Liver (tissue), 9 donors: Measurements from ENCODE around the gene UNC13A. TPM values are rescaled to one million over a fixed set of nuclear protein-coding genes. Genes with fewer than 3 reads are reported as not detected.

Experiments
- DNase-seq: peaks from one replicate; pipeline ENCODE4 v3.0.0-alpha.2; 2017; ENCODE audit warnings: low spot score
- H3K27ac ChIP-seq, 2 donors: one replicate each; pipeline ENCODE4 v1.7.0; 2013; ENCODE audit warnings: inconsistent platforms in 2 of 2, low read length in 2 of 2, control low read depth in 1 of 2, low read depth in 1 of 2, mild to moderate bottlenecking in 1 of 2
- H3K27me3 ChIP-seq, 4 donors: one replicate each; pipeline versions ENCODE4 v1.6.1 to v1.7.0; 2013; ENCODE audit warnings: low read length in 3 of 4, inconsistent platforms in 1 of 4, mild to moderate bottlenecking in 1 of 4, moderate library complexity in 1 of 4; ENCODE audit not compliant: control insufficient read depth in 4 of 4, insufficient read depth in 4 of 4
- H3K36me3 ChIP-seq, 4 donors: one replicate each; pipeline versions ENCODE4 v1.6.1 to v1.7.0; 2013; ENCODE audit warnings: low read length in 3 of 4, mild to moderate bottlenecking in 3 of 4, low read depth in 1 of 4, moderate library complexity in 1 of 4; ENCODE audit not compliant: control insufficient read depth in 4 of 4, insufficient read depth in 3 of 4
- H3K4me1 ChIP-seq, 4 donors: one replicate each; pipeline versions ENCODE4 v1.6.1 to v1.7.0; 2013; ENCODE audit warnings: low read length in 3 of 4, mild to moderate bottlenecking in 3 of 4, moderate library complexity in 1 of 4; ENCODE audit not compliant: control insufficient read depth in 4 of 4, insufficient read depth in 4 of 4
- H3K4me3 ChIP-seq, 3 donors: one replicate each; pipeline versions ENCODE4 v1.6.1 to v1.7.0; 2013; ENCODE audit warnings: low read length in 3 of 3, control low read depth in 1 of 3, low read depth in 1 of 3, mild to moderate bottlenecking in 1 of 3
- H3K9ac ChIP-seq, 2 donors: one replicate each; pipeline ENCODE4 v1.7.0; 2013; ENCODE audit warnings: low read length in 2 of 2, mild to moderate bottlenecking in 2 of 2, moderate library complexity in 2 of 2, control low read depth in 1 of 2, low read depth in 1 of 2
- H3K9me3 ChIP-seq, 4 donors: one replicate each; pipeline versions ENCODE4 v1.6.1 to v1.7.0; 2013; ENCODE audit warnings: low read length in 3 of 4; ENCODE audit not compliant: control insufficient read depth in 4 of 4
- EGR1 ChIP-seq, 2 donors: IDR thresholded peaks; 2 replicates each; pipeline ENCODE4 v1.6.1; 2016 to 2018; ENCODE audit warnings: antibody characterized with exemption in 2 of 2, low read depth in 2 of 2
- FOXA1 ChIP-seq: IDR thresholded peaks from 2 replicates; pipeline ENCODE4 v1.6.1; 2016; ENCODE audit warnings: antibody characterized with exemption
- FOXA2 ChIP-seq: IDR thresholded peaks from 2 replicates; pipeline ENCODE4 v1.6.1; 2016; ENCODE audit warnings: antibody characterized with exemption
- GABPA ChIP-seq, 2 donors: IDR thresholded peaks in 1 of 2; conservative IDR thresholded peaks in 1 of 2; 2 replicates each; pipeline ENCODE4 v1.6.1; 2016; ENCODE audit warnings: antibody characterized with exemption in 2 of 2, mild to moderate bottlenecking in 1 of 2, moderate library complexity in 1 of 2
- HNF4G ChIP-seq: IDR thresholded peaks from 2 replicates; pipeline ENCODE4 v1.6.1; 2016; ENCODE audit warnings: antibody characterized with exemption
- JUND ChIP-seq, 2 donors: IDR thresholded peaks; 2 replicates each; pipeline ENCODE4 v1.6.1; 2016; ENCODE audit warnings: antibody characterized with exemption in 2 of 2
- NR2F2 ChIP-seq: IDR thresholded peaks from 2 replicates; pipeline ENCODE4 v1.6.1; 2016; ENCODE audit warnings: antibody characterized with exemption
- RAD21 ChIP-seq, 2 donors: IDR thresholded peaks; 2 replicates each; pipeline ENCODE4 v1.6.1; 2016; ENCODE audit warnings: antibody characterized with exemption in 2 of 2, mild to moderate bottlenecking in 2 of 2
- SP1 ChIP-seq: IDR thresholded peaks from 2 replicates; pipeline ENCODE4 v1.6.1; 2018; ENCODE audit warnings: antibody characterized with exemption, mild to moderate bottlenecking
- YY1 ChIP-seq: IDR thresholded peaks from 2 replicates; pipeline ENCODE4 v1.6.1; 2016; ENCODE audit warnings: antibody characterized with exemption, mild to moderate bottlenecking
- WGBS: extraction: QIAGEN DNeasy Blood & Tissue Kit; methylation state at CpG from one replicate; pipeline ENCODE4 v1.1.7; 2013; 5-methylcytosine and 5-hydroxymethylcytosine counted together
- polyA plus RNA-seq, 2 donors: library from polyadenylated mRNA; stranded (reverse) in 1 of 2; unstranded in 1 of 2; fragments of 200-250 nt in 1 of 2; fragments of >200 nt in 1 of 2; fragmentation: Nextera tagmentation in 1 of 2; extraction: Ambion mirVana in 1 of 2; gene quantifications; one replicate each; pipeline versions ENCODE4 v1.2.1 to v1.2.3, GENCODE V29; 2013 to 2015
- total RNA-seq, 2 donors: library from RNA; depleted of rRNA; stranded (reverse); fragments of >200 nt; gene quantifications; one replicate each; pipeline ENCODE4 v1.2.3, GENCODE V29; 2014
- TF ChIP-seq, protein P1 (sequence below): IDR thresholded peaks from 2 replicates; pipeline ENCODE4 v1.6.1; 2016; ENCODE audit warnings: antibody characterized with exemption
- TF ChIP-seq, protein P2 (sequence below): IDR thresholded peaks from 2 replicates; pipeline ENCODE4 v1.6.1; 2016; ENCODE audit warnings: antibody characterized with exemption
- TF ChIP-seq, protein P3 (sequence below): IDR thresholded peaks from 2 replicates; pipeline ENCODE4 v1.6.1; 2016; ENCODE audit warnings: antibody characterized with exemption
- TF ChIP-seq, protein P4 (sequence below): IDR thresholded peaks from 2 replicates; pipeline ENCODE4 v1.6.1; 2016; ENCODE audit warnings: antibody characterized with exemption, mild to moderate bottlenecking
- TF ChIP-seq, protein P5 (sequence below): fragments of 150-350 bp; IDR thresholded peaks from 2 replicates; pipeline ENCODE4 v1.5.1; 2017; ENCODE audit warnings: improper control_type of control experiment, low read depth, low read length; ENCODE audit not compliant: missing input control
- donor health status: healthy.
- donor health status: healthy.
- donor health status: healthy.
- donor health status: healthy.
- donor health status: healthy.

The UNC13A gene
- total and polyA plus RNA-seq, 4 donors = under 0.01 to 0.01 TPM; not detected in 2

DNA sequence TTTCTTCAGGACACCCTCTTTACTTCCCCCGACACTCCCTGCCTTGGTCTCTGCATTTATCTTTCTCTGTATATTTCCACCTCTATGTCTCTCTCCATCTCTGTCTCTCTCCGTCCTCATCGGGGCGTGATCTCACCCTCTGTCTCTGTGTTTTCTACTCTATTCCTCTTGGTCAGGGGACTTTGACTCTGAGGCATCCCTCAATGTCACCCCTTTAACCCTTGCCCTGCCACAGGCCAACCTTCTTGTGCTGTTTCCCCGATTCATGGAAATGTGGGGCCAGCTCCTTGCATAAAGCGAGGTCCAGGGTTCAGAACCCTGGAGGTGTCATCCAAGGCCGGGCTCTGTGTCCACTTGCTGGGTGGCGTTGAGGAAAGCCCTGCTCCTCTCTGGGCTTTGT, 85.9 kb downstream of the UNC13A start (continued):
- TF ChIP-seq, protein P1, sequence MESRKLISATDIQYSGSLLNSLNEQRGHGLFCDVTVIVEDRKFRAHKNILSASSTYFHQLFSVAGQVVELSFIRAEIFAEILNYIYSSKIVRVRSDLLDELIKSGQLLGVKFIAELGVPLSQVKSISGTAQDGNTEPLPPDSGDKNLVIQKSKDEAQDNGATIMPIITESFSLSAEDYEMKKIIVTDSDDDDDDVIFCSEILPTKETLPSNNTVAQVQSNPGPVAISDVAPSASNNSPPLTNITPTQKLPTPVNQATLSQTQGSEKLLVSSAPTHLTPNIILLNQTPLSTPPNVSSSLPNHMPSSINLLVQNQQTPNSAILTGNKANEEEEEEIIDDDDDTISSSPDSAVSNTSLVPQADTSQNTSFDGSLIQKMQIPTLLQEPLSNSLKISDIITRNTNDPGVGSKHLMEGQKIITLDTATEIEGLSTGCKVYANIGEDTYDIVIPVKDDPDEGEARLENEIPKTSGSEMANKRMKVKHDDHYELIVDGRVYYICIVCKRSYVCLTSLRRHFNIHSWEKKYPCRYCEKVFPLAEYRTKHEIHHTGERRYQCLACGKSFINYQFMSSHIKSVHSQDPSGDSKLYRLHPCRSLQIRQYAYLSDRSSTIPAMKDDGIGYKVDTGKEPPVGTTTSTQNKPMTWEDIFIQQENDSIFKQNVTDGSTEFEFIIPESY = no peak
- TF ChIP-seq RAD21 (IDR thresholded peaks at IDR 0.05) (no peak), EGR1 (IDR thresholded peaks at IDR 0.05; ENCODE audit: low read depth in 2 of 2) (no peak), YY1 (no peak), GABPA (IDR thresholded peaks at IDR 0.05 in 1 of 2, conservative IDR thresholded peaks at IDR 0.05 in 1 of 2) (no peak)
- TF ChIP-seq, protein P2, sequence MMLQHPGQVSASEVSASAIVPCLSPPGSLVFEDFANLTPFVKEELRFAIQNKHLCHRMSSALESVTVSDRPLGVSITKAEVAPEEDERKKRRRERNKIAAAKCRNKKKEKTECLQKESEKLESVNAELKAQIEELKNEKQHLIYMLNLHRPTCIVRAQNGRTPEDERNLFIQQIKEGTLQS = no peak

DNA sequence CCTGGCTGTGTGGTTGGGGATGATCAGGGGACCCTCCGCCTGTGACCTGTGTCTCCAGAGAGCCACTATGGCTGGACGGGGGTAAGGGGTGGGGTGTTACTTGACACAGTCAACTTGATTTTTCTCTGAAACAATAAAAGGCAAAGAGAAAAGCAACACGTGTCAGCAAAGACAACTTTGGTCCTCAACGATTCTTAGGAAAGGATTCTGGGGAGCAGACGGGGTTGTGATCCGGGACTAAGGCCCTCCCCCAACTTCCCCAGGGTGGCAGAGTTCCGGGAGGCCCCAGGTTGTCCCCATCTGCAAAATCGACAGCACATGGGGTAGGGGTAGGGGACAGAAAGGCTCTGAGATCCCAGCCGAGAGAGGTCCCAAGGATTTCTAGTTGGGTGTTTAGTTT, 86.5 kb downstream of the UNC13A start:
- no peak overlapping the region for H3K4me3 ChIP-seq
- peaks cover 5 to 10% (median 8%) of the 10 kb centered on the region in 4 donors for H3K4me1 ChIP-seq
- DNase-seq = no peak
- peaks cover 0 to 1% (median 0%) of the 10 kb centered on the region in 4 donors for H3K9me3 ChIP-seq
- H3K36me3 ChIP-seq = no peaks in the 10 kb centered on the region
- no peak overlapping the region for H3K9ac ChIP-seq
- TF ChIP-seq, protein P3, sequence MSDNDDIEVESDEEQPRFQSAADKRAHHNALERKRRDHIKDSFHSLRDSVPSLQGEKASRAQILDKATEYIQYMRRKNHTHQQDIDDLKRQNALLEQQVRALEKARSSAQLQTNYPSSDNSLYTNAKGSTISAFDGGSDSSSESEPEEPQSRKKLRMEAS = no peak
- no peak for TF ChIP-seq FOXA1
- no peak for TF ChIP-seq RAD21 (IDR thresholded peaks at IDR 0.05)
- TF ChIP-seq NR2F2 = no peak
- TF ChIP-seq, protein P4, sequence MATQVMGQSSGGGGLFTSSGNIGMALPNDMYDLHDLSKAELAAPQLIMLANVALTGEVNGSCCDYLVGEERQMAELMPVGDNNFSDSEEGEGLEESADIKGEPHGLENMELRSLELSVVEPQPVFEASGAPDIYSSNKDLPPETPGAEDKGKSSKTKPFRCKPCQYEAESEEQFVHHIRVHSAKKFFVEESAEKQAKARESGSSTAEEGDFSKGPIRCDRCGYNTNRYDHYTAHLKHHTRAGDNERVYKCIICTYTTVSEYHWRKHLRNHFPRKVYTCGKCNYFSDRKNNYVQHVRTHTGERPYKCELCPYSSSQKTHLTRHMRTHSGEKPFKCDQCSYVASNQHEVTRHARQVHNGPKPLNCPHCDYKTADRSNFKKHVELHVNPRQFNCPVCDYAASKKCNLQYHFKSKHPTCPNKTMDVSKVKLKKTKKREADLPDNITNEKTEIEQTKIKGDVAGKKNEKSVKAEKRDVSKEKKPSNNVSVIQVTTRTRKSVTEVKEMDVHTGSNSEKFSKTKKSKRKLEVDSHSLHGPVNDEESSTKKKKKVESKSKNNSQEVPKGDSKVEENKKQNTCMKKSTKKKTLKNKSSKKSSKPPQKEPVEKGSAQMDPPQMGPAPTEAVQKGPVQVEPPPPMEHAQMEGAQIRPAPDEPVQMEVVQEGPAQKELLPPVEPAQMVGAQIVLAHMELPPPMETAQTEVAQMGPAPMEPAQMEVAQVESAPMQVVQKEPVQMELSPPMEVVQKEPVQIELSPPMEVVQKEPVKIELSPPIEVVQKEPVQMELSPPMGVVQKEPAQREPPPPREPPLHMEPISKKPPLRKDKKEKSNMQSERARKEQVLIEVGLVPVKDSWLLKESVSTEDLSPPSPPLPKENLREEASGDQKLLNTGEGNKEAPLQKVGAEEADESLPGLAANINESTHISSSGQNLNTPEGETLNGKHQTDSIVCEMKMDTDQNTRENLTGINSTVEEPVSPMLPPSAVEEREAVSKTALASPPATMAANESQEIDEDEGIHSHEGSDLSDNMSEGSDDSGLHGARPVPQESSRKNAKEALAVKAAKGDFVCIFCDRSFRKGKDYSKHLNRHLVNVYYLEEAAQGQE = no peak
- H3K27me3 ChIP-seq = peaks cover 0 to 3% (median 0%) of the 10 kb centered on the region in 4 donors
- WGBS = 21% methylated on average over 9 of the region's 9 CpGs
- H3K27ac ChIP-seq = no peak overlapping the region

DNA sequence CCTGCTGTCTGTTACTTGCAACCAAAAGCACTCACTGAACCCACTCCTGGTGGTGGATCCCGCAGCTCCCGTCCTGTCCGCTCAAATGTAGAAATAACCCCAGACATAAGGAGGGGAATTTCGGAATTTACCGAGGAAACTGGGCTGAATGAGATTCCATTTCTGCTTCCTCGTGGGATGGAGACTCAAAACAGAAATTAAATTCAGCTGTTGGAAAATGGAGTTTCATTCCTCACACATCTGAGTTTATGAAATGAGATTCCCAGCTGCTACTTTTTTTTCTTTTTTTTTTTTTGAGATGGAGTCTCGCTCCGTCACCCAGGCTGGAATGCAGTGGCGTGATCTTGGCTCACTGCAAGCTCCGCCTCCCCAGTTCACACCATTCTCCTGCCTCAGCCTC, 88.4 kb downstream of the UNC13A start:
- Histone ChIP-seq H3K27me3 (peaks cover 0 to 3% (median 0%) of the 10 kb centered on the region in 4 donors), H3K9ac (no peak overlapping the region), H3K4me1 (no peaks in the 10 kb centered on the region), H3K36me3 (no peaks in the 10 kb centered on the region), H3K9me3 (no peaks in the 10 kb centered on the region), H3K27ac (no peak overlapping the region), H3K4me3 (no peak overlapping the region)
- WGBS = 76% methylated on average over 10 of the region's 10 CpGs
- no peak for DNase-seq
- TF ChIP-seq EGR1 (IDR thresholded peaks at IDR 0.05; ENCODE audit: low read depth in 2 of 2) (no peak), FOXA2 (no peak), HNF4G (no peak), SP1 (no peak), RAD21 (IDR thresholded peaks at IDR 0.05) (no peak), FOXA1 (no peak), GABPA (IDR thresholded peaks at IDR 0.05 in 1 of 2, conservative IDR thresholded peaks at IDR 0.05 in 1 of 2) (no peak), JUND (IDR thresholded peaks at IDR 0.05) (no peak), NR2F2 (no peak)
- TF ChIP-seq, protein P2 = no peak
- TF ChIP-seq, protein P5, sequence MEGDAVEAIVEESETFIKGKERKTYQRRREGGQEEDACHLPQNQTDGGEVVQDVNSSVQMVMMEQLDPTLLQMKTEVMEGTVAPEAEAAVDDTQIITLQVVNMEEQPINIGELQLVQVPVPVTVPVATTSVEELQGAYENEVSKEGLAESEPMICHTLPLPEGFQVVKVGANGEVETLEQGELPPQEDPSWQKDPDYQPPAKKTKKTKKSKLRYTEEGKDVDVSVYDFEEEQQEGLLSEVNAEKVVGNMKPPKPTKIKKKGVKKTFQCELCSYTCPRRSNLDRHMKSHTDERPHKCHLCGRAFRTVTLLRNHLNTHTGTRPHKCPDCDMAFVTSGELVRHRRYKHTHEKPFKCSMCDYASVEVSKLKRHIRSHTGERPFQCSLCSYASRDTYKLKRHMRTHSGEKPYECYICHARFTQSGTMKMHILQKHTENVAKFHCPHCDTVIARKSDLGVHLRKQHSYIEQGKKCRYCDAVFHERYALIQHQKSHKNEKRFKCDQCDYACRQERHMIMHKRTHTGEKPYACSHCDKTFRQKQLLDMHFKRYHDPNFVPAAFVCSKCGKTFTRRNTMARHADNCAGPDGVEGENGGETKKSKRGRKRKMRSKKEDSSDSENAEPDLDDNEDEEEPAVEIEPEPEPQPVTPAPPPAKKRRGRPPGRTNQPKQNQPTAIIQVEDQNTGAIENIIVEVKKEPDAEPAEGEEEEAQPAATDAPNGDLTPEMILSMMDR = no peak
- TF ChIP-seq, protein P4 = no peak
- TF ChIP-seq, protein P3 = no peak
